HL-60/S4 treated with retinoic acid at 250 ng/mL for 4 days and 3 days (cell line): ENCODE measurements around the gene PSPH.
"Not testable (repeated sequence)": the region's sequence is repeated elsewhere in the genome, so short reads cannot be mapped to it uniquely, and the experiment has no call there.

Experiments used
- in situ Hi-C: fragments of 300-500 bp; cut with MboI; formaldehyde crosslinking; loops from 2 replicates; pipeline ENCODE4 v1.7.0; 2022; ENCODE audit warnings: low sequenced_read_pairs

PSPH gene

GRCh38 chr7:56063500-56063881 lies 12.2 kb upstream of the PSPH start:
- in situ Hi-C loops = no loop called here

- in situ Hi-C loops = no loop called here
Observed at GRCh38 chr7:56062382-56062781, 11.1 kb upstream of the PSPH start.

GRCh38 chr7:56053993-56054392 lies 2.7 kb upstream of the PSPH start:
- in situ Hi-C loops = no loop called here

GRCh38 chr7:56053379-56053778 lies 2.1 kb upstream of the PSPH start:
- in situ Hi-C loops = no loop called here

GRCh38 chr7:56051053-56051338 lies 248 bp downstream of the PSPH start:
- in situ Hi-C loops = no loop called here

GRCh38 chr7:56048763-56049162 lies 2.5 kb downstream of the PSPH start:
- in situ Hi-C loops = not testable (repeated sequence)

- in situ Hi-C loops = no loop called here
Observed at GRCh38 chr7:56048245-56048644, 3.0 kb downstream of the PSPH start.

- in situ Hi-C loops = not testable (repeated sequence)
Observed at GRCh38 chr7:56047446-56048116, 3.7 kb downstream of the PSPH start.

GRCh38 chr7:56046721-56047445 lies 4.4 kb downstream of the PSPH start:
- in situ Hi-C loops = no loop called here

- in situ Hi-C loops = not testable (repeated sequence)
Observed at GRCh38 chr7:56045758-56046157, 5.5 kb downstream of the PSPH start.

GRCh38 chr7:56040730-56041129 lies 10.5 kb downstream of the PSPH start:
- in situ Hi-C loops = no loop called here

GRCh38 chr7:56033671-56034432 lies 17.4 kb downstream of the PSPH start:
- in situ Hi-C loops = no loop called here

GRCh38 chr7:56032578-56032977 lies 18.7 kb downstream of the PSPH start:
- in situ Hi-C loops = not testable (repeated sequence)

GRCh38 chr7:56031556-56031955 lies 19.7 kb downstream of the PSPH start:
- in situ Hi-C loops = not testable (repeated sequence)

GRCh38 chr7:56030340-56030739 lies 20.9 kb downstream of the PSPH start:
- in situ Hi-C loops = no loop called here

GRCh38 chr7:56028942-56029630 lies 22.2 kb downstream of the PSPH start:
- in situ Hi-C loops = no loop called here

GRCh38 chr7:56026538-56026937 lies 24.7 kb downstream of the PSPH start:
- in situ Hi-C loops = no loop called here

GRCh38 chr7:56023500-56023899 lies 27.7 kb downstream of the PSPH start:
- in situ Hi-C loops = no loop called here

GRCh38 chr7:56019501-56019900 lies 31.7 kb downstream of the PSPH start:
- in situ Hi-C loops = no loop called here

GRCh38 chr7:56017015-56017414 lies 34.2 kb downstream of the PSPH start:
- in situ Hi-C loops = not testable (repeated sequence)

- in situ Hi-C loops = no loop called here
Observed at GRCh38 chr7:56009695-56010094, 41.5 kb downstream of the PSPH start.
